Activated B cell treated with CpG ODN at 0.5 μM for 24 hours (primary cell): Measurements from ENCODE around the gene OR5AC2. TPM values are rescaled to one million over a fixed set of nuclear protein-coding genes. Genes with fewer than 3 reads are reported as not detected.

Source experiments
- ATAC-seq: fragments of 200-7000 bp; cut with Tn5 transposase; one replicate; pipeline ENCODE4 v1.10.0; 2021; ENCODE audit warnings: low read depth, mild to moderate bottlenecking, moderate library complexity
- CTCF ChIA-PET: fragments of 350-600 bp; sonication (Branson Sonifier 250); formaldehyde crosslinking; loops from one replicate; lab custom pipeline; 2021; ENCODE audit warnings: antibody characterized with exemption; lab: Charles Lee
- POLR2A ChIA-PET: fragments of 350-600 bp; sonication (Branson Sonifier 250); formaldehyde crosslinking; loops from one replicate; lab custom pipeline; 2021; ENCODE audit warnings: antibody characterized with exemption; lab: Charles Lee
- DNase-seq: peaks from one replicate; pipeline ENCODE4 v3.0.0; 2022
- H3K27ac Mint-ChIP-seq: one replicate; pipeline ENCODE4 v1.8.0; 2020; ENCODE audit warnings: mixed read lengths
- H3K27me3 Mint-ChIP-seq: one replicate; pipeline ENCODE4 v1.8.0; 2021; ENCODE audit warnings: mixed read lengths
- H3K36me3 Mint-ChIP-seq: one replicate; pipeline ENCODE4 v1.8.0; 2021; ENCODE audit warnings: low read depth, mixed read lengths
- H3K4me1 Mint-ChIP-seq: one replicate; pipeline ENCODE4 v1.8.0; 2021; ENCODE audit warnings: mixed read lengths
- H3K4me3 Mint-ChIP-seq: one replicate; pipeline ENCODE4 v1.8.0; 2020; ENCODE audit warnings: mild to moderate bottlenecking, mixed read lengths
- H3K9me3 Mint-ChIP-seq: one replicate; pipeline ENCODE4 v1.8.0; 2020; ENCODE audit warnings: mixed read lengths
- intact Hi-C: fragments of 100-400 bp; cut with micrococcal nuclease; formaldehyde crosslinking; loops from one replicate; pipeline ENCODE4 v1.15.1; 2024
- total RNA-seq: library from RNA; stranded (reverse); gene quantifications from 2 replicates; pipeline ENCODE4 v1.2.3, GENCODE V29; 2022
- TF ChIP-seq, protein P1 (sequence below): fragments of 200-600 bp; IDR thresholded peaks from one replicate; pipeline ENCODE4 v1.8.0; 2022; ENCODE audit warnings: antibody characterized with exemption, mild to moderate bottlenecking

Gene OR5AC2
- total RNA-seq, 1 donor from 2014 or later = not detected

DNA sequence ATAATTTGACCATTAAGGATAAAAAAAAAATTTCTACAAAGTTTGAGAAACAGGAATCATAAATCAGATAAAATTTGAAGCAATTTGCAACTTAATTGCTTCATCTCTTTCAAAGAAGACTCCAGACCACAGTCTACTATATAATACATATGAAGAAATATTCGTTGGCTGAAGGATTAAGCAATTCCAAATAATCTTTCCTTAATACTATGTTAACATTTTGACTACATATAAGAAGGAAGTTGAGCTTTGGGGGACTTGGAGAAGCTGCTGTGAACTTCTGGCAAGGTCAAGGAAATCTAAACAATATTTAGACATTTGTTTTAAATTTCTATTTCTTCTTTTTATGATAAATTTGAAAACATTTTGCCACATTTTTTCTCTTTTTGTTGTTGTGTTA lies 38.4 kb upstream of the OR5AC2 start:
- no peak overlapping the region for H3K27ac Mint-ChIP-seq
- intact Hi-C loops = no loop called here
- H3K36me3 Mint-ChIP-seq = no peaks in the 10 kb centered on the region
- no peak overlapping the region for H3K4me3 Mint-ChIP-seq
- H3K9me3 Mint-ChIP-seq = no peaks in the 10 kb centered on the region
- ChIA-PET POLR2A (no interaction called here), CTCF (interaction anchor here (1.4 kb wide), 1 partner anchor 9 kb away, joined by 4 read pairs; no protein-coding TSS in a partner anchor)
- ATAC-seq (no peak), DNase-seq (no peak)
- TF ChIP-seq, protein P1, sequence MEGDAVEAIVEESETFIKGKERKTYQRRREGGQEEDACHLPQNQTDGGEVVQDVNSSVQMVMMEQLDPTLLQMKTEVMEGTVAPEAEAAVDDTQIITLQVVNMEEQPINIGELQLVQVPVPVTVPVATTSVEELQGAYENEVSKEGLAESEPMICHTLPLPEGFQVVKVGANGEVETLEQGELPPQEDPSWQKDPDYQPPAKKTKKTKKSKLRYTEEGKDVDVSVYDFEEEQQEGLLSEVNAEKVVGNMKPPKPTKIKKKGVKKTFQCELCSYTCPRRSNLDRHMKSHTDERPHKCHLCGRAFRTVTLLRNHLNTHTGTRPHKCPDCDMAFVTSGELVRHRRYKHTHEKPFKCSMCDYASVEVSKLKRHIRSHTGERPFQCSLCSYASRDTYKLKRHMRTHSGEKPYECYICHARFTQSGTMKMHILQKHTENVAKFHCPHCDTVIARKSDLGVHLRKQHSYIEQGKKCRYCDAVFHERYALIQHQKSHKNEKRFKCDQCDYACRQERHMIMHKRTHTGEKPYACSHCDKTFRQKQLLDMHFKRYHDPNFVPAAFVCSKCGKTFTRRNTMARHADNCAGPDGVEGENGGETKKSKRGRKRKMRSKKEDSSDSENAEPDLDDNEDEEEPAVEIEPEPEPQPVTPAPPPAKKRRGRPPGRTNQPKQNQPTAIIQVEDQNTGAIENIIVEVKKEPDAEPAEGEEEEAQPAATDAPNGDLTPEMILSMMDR = no peak
- H3K27me3 Mint-ChIP-seq = no peaks in the 10 kb centered on the region
- no peaks in the 10 kb centered on the region for H3K4me1 Mint-ChIP-seq

DNA sequence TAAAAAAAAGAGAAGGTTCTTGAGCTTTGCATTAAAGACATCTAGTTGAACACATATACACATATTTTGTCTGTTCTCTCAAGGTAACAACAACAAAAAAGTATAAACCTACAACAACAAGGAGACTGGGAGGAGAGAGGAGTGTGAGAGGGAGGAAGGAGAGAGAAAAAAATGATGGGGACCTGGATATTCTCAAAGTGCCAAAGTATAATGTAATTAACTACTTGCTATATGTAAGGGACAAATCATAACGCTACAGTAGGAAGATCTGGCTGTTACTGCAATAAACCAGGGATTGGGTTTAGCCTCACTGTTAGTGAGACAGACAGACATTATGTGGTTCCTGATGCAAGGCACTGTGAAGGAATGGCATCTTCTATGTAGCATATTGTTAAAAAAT lies 37.7 kb upstream of the OR5AC2 start:
- H3K9me3 Mint-ChIP-seq = no peaks in the 10 kb centered on the region
- no peak overlapping the region for H3K27ac Mint-ChIP-seq
- DNase-seq (no peak), ATAC-seq (no peak)
- H3K4me1 Mint-ChIP-seq = no peaks in the 10 kb centered on the region
- ChIA-PET CTCF (interaction anchor here (1.4 kb wide), 1 partner anchor 10 kb away, joined by 4 read pairs; no protein-coding TSS in a partner anchor), POLR2A (no interaction called here)
- H3K36me3 Mint-ChIP-seq = no peaks in the 10 kb centered on the region
- TF ChIP-seq, protein P1 = no peak
- no peaks in the 10 kb centered on the region for H3K27me3 Mint-ChIP-seq
- intact Hi-C loops = no loop called here
- H3K4me3 Mint-ChIP-seq = no peak overlapping the region

DNA sequence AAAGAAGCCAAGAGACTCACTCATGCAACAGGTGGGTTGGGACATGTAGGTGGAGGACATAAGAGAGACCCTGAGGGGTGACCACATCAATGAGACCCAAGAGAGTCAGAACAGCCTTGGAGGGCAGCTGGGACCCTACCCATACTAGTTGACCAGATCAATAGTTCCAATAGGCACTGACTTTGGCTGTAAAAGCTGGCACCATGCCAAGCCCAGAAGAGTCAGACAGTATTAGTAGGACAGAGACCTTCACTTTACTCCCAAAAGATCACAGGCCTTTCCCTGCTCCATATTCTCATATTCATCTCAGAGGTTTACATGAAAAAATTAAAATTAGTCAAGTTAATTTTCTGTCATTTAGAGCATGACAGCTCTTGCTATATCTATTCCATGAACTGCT lies 30.9 kb upstream of the OR5AC2 start:
- TF ChIP-seq, protein P1 = no peak

DNA sequence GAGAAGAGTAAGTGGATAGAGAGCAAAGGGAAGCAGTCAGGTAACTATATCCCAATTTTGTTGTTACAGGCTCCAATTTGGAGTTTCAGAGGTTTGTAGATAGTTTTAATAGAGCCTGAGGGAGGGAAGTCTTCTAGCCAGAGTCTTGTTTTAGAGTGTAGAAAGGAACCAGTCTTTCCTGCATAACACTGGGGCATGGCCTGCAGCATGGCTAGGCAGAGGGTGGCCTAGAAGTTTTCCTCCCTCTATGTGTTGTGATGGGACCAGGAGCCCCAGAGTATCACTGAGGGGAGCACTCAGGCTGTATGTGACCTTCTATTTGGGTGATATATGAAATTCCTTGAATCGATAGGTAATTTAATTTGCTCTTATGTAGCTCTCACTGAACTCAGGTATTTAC lies 29.3 kb upstream of the OR5AC2 start:
- Mint-ChIP-seq H3K27me3 (no peaks in the 10 kb centered on the region), H3K9me3 (no peaks in the 10 kb centered on the region), H3K27ac (no peak overlapping the region), H3K36me3 (no peaks in the 10 kb centered on the region), H3K4me3 (no peak overlapping the region), H3K4me1 (no peaks in the 10 kb centered on the region)
- DNase-seq = no peak
- no peak for ATAC-seq
- ChIA-PET POLR2A (no interaction called here), CTCF (no interaction called here)
- intact Hi-C loops = no loop called here
- TF ChIP-seq, protein P1 = no peak

More for the DNA sequence above, 30.9 kb upstream of the OR5AC2 start:
- ChIA-PET CTCF (no interaction called here), POLR2A (no interaction called here)
- H3K9me3 Mint-ChIP-seq = no peaks in the 10 kb centered on the region
- no peaks in the 10 kb centered on the region for H3K36me3 Mint-ChIP-seq
- ATAC-seq (no peak), DNase-seq (no peak)
- no peaks in the 10 kb centered on the region for H3K4me1 Mint-ChIP-seq
- no peak overlapping the region for H3K27ac Mint-ChIP-seq
- intact Hi-C loops = no loop called here
- H3K27me3 Mint-ChIP-seq = no peaks in the 10 kb centered on the region
- no peak overlapping the region for H3K4me3 Mint-ChIP-seq

DNA sequence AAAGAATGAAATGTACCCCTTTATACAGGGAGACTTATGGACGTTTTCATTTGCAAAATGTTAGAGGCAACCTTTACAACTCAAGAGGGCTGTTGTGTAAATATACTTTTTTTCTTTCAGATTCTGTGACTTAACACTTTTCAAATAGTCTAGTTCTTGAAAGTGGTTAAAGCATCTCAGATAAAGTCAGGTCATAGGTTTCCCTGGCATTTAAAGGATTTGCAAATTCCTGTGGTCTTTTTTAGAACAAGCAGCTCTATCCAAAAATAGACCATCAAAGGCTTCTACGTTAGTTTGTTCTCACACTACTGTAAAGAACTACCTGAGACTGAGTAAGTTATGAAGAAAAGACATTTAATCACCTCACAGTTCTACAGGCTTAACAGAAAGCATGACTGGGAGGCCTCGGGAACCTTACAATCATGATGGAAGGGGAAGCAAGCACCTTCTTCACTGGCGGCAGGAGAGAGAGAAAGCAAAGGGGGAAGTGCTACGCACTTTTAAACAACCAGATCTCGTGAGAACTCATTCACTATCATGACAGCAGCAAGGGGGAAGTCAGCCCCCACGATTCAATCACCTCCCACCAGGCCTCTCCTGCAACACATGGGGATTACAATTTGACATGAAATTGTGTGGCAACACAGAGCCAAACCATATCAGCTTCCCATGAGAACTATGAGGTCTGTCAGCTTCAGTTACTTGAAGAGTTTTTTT lies 28.6 kb upstream of the OR5AC2 start:
- CTCF ChIA-PET = no interaction called here
- POLR2A ChIA-PET = no interaction called here
- TF ChIP-seq, protein P1 = no peak
- H3K36me3 Mint-ChIP-seq = no peaks in the 10 kb centered on the region
- H3K27me3 Mint-ChIP-seq = no peaks in the 10 kb centered on the region
- DNase-seq = no peak
- no peak for ATAC-seq
- no peak overlapping the region for H3K27ac Mint-ChIP-seq
- H3K4me1 Mint-ChIP-seq = no peaks in the 10 kb centered on the region
- H3K9me3 Mint-ChIP-seq = no peaks in the 10 kb centered on the region
- intact Hi-C loops = no loop called here
- H3K4me3 Mint-ChIP-seq = no peak overlapping the region
